ENCODE results near the gene LINC00305. TPM values are rescaled to one million over a fixed set of nuclear protein-coding genes. Genes with fewer than 3 reads are reported as not detected.

Gene LINC00305
- not detected for polyA plus RNA-seq (2012; ENCODE audit: insufficient read depth, insufficient read length)

- no peak within 1 kb of the TSS for H3K4me3 ChIP-seq (ENCODE audit: low read length)
Observed at GRCh38 chr18:64148988-64149387, at the start of gene LINC00305. TSS of gene LINC00305 (minus strand) at chr18:64149088.

DNA sequence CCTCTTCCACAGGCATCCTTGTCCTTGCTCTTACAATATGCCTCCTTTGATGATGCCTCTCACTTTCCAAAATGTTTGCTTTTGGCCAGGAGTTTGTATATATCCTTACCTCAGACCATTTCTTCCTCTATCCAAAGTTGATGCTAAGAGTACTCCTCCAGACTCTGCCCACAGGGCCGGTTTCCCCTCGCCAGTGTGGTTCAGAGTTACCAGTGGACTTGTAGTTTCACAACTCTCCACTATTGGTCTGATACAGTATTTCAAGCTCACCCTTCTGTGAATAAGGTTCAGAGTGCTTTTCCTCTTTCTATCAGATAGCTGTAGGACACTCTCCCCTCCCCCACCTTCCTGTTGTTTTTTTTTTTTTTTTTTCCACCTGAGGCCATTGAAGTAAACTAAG, 42.2 kb upstream of the LINC00305 start:
- DNase-seq (ENCODE audit: low read depth, low spot score), result no peak

More at GRCh38 chr18:64148988-64149387, at the start of gene LINC00305:
- no peak for DNase-seq (ENCODE audit: low read depth, low spot score)

GRCh38 chr18:64185987-64186386, 37.1 kb upstream of the LINC00305 start:
- no peak overlapping the region for H3K4me3 ChIP-seq (ENCODE audit: low read length)
- DNase-seq (ENCODE audit: low read depth, low spot score), result no peak

More for the DNA sequence above, 42.2 kb upstream of the LINC00305 start:
- H3K4me3 ChIP-seq (ENCODE audit: low read length), result no peak overlapping the region

GRCh38 chr18:64183665-64184064, 34.8 kb upstream of the LINC00305 start:
- DNase-seq (ENCODE audit: low read depth, low spot score), result no peak
- no peak overlapping the region for H3K4me3 ChIP-seq (ENCODE audit: low read length)

DNA sequence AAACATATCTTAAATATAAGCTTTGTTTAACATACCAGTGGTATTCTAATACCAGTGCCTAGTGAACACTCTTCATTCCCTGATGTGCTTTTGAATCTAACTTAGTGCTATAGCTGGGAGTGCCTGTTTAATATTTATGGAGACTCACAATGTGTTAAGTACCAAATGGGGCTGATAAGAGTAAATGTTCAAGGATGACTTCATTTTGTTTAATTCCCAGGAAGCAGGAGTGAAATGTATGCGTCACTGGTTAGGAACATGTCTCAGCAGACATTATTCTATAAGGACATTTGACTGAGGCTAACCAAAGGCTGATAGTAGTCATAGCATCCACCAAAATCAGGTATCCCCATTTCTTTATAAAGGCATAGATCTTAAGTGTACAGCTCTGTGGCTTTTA, 31.7 kb upstream of the LINC00305 start:
- no peak overlapping the region for H3K4me3 ChIP-seq (ENCODE audit: low read length)
- no peak for DNase-seq (ENCODE audit: low read depth, low spot score)

DNA sequence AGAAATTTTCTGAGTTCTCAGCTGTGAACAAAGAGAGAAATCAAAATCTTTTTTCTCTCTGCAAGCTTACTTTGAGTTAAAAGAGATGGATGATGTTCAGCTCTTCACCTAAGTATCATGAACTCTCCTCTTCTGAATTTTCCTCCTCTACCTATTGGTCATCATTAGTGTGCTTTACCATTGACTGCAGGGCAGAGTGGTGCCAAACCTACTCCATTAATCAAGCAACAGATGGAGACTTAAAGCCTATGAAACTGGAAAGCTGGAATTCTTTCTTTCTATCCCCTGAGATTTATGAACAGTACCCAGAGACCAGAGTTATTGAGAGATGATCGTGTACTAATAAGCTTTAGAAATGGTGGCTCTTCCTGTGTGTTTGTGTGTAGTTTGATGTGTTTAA, 31.3 kb upstream of the LINC00305 start:
- DNase-seq (ENCODE audit: low read depth, low spot score), result no peak
- no peak overlapping the region for H3K4me3 ChIP-seq (ENCODE audit: low read length)

- no peak for DNase-seq (ENCODE audit: low read depth, low spot score)
- H3K4me3 ChIP-seq (ENCODE audit: low read length), result no peak overlapping the region
Observed at GRCh38 chr18:64179556-64180080, 30.7 kb upstream of the LINC00305 start.

GRCh38 chr18:64178860-64179259, 30.0 kb upstream of the LINC00305 start:
- no peak for DNase-seq (ENCODE audit: low read depth, low spot score)

GRCh38 chr18:64175432-64175831, 26.5 kb upstream of the LINC00305 start:
- DNase-seq (ENCODE audit: low read depth, low spot score), result no peak

More at GRCh38 chr18:64178860-64179259, 30.0 kb upstream of the LINC00305 start:
- no peak overlapping the region for H3K4me3 ChIP-seq (ENCODE audit: low read length)

DNA sequence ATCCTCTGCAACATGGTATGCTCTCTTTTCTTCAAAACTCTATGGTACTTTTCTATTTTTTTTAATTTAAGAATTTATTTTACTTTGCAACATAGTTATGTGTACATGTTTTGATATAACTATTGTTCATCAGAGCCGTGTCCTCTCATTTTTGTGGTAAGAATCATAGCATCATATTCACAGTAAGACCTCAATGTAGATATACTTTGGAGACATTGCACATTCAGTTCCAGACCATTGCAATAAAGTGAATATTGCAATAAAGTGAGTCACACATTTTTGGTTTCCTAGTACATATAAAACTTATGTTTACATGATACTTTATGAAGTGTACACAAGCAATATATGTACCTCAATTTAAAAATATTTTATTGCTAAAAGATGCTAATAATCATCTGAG, 22.7 kb upstream of the LINC00305 start:
- no peak overlapping the region for H3K4me3 ChIP-seq (ENCODE audit: low read length)
- no peak for DNase-seq (ENCODE audit: low read depth, low spot score)

More at GRCh38 chr18:64175432-64175831, 26.5 kb upstream of the LINC00305 start:
- no peak overlapping the region for H3K4me3 ChIP-seq (ENCODE audit: low read length)

GRCh38 chr18:64167408-64167925, 18.6 kb upstream of the LINC00305 start:
- no peak for DNase-seq (ENCODE audit: low read depth, low spot score)

GRCh38 chr18:64165906-64166305, 17.0 kb upstream of the LINC00305 start:
- DNase-seq (ENCODE audit: low read depth, low spot score), result no peak
- no peak overlapping the region for H3K4me3 ChIP-seq (ENCODE audit: low read length)

More at GRCh38 chr18:64167408-64167925, 18.6 kb upstream of the LINC00305 start:
- H3K4me3 ChIP-seq (ENCODE audit: low read length), result no peak overlapping the region

GRCh38 chr18:64164883-64165282, 16.0 kb upstream of the LINC00305 start:
- DNase-seq (ENCODE audit: low read depth, low spot score), result no peak
- H3K4me3 ChIP-seq (ENCODE audit: low read length), result no peak overlapping the region

DNA sequence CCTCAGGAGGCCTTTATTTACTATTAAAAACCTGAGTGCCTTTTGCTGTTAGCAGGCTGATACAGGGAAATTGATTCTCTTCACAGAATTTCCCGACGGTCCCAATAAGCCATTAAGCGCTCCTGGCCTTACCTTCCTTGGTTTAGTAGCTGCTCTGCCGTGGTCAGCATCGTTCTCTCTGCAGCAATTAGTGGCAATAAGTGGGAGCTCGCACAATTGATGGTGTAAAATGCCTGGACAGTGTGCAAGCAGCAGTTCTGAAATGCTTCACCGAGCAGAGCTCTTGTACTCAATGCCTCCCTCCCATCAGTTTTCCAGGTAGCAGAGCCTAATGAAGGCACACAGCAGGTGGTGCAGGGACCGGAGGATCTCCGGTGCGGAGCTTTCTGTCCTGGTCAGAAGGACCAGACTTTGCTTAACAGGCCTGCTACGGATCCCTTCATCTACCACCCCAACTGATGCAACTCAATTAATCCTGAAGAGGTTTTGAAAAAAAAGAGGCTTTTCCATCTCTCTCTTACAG, 1.1 kb upstream of the LINC00305 start:
- no peak for DNase-seq (ENCODE audit: low read depth, low spot score)
- H3K4me3 ChIP-seq (ENCODE audit: low read length), result no peak overlapping the region

DNA sequence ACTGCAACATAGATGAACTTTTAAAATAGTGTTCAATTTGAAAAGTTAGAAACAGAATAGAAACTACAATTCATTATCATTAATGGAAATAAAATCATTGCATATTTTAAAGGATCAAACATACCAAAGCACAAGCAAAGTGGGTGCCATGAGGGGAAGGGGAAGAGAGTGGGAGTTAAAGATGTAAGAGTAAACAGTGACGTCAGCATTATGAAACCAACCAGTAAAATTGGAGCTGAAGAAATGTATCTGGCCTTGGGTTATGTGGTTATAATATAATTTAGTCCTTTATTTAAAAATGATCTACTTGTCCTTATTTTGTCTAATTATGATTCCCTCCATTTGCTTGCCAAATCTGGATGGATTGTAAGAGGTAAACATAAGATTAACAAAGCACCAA, 6.0 kb downstream of the LINC00305 start:
- DNase-seq (ENCODE audit: low read depth, low spot score), result no peak
- no peak overlapping the region for H3K4me3 ChIP-seq (ENCODE audit: low read length)

DNA sequence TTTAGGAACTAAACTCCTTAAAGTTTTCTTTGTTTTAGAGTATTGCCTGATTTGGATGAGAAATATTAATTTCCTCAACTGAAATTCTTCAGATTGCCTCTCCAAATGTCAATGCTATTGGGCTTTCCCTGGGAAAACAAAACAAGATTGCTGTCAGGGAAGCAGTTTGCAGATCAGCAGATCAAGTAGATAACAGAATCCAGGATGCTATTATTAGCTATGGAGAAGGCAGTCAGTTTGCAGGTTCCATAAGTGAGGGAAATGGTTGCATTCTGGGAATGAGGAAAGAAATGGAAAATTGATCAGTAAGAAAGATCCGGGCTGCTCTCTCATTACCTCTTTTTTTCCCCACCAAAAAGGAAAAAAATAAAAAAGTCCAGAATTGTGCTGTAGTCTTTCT, 11.0 kb downstream of the LINC00305 start:
- DNase-seq (ENCODE audit: low read depth, low spot score), result no peak
- no peak overlapping the region for H3K4me3 ChIP-seq (ENCODE audit: low read length)

- no peak for DNase-seq (ENCODE audit: low read depth, low spot score)
- H3K4me3 ChIP-seq (ENCODE audit: low read length), result no peak overlapping the region
Observed at GRCh38 chr18:64134044-64134747, 14.7 kb downstream of the LINC00305 start.

DNA sequence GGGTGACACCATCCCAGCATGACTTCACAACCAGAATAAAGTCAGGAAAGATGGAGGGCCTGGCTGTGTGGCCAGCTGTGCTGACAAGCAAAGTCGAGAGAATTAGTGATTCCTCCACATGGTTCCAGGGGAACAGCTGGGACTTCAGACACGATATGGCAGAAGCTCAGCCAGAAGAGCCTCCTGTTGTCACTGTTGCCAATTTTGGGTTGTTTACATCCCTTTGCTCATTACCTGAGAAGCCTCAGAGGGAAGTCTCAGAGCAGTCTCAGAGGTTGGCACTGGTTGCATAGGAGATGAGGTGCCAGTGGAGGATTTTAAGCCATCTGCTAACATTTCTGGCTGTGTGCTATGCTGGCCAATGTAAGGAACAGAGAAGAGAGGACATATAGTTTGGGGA, 16.0 kb downstream of the LINC00305 start:
- DNase-seq (ENCODE audit: low read depth, low spot score), result no peak
- H3K4me3 ChIP-seq (ENCODE audit: low read length), result no peak overlapping the region

DNA sequence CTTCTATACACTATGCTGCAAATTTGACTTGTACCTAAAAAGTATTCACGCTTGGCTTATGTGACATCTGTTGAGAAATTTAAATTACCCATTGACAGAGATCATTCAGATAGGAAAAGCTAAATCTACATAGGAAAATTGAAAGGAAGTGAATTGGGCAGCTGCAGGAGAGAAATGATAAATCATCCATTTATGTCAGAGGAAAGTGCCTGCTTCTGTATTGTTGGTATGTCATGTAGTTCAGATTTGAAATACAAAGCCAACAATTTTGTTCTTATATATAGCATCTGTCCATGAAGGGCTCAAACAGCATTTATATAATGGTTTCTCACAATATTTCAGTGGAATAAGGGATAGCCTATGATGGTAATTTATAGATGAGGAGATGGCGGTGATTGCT, 17.6 kb downstream of the LINC00305 start:
- DNase-seq (ENCODE audit: low read depth, low spot score), result no peak
- H3K4me3 ChIP-seq (ENCODE audit: low read length), result no peak overlapping the region

- no peak for DNase-seq (ENCODE audit: low read depth, low spot score)
- no peak overlapping the region for H3K4me3 ChIP-seq (ENCODE audit: low read length)
Observed at GRCh38 chr18:64127172-64127571, 21.7 kb downstream of the LINC00305 start.

All from Jurkat, Clone E6-1 (cell line).